GM12875 (cell line): ENCODE data around the gene ARHGAP23.
"Not testable (repeated sequence)": the region's sequence is repeated elsewhere in the genome, so short reads cannot be mapped to it uniquely, and the experiment has no call there.

ENCODE experiments used
- H3K4me3 ChIP-seq: one replicate; pipeline ENCODE4 v1.5.1; 2011; ENCODE audit warnings: low read depth, low read length, control low read depth
- TF ChIP-seq, protein P1 (sequence below): IDR thresholded peaks from 2 replicates; pipeline ENCODE4 v1.5.1; 2011; ENCODE audit warnings: low read depth, mild to moderate bottlenecking, control low read depth, inconsistent platforms, low read length, moderate library complexity, borderline replicate concordance; ENCODE audit not compliant: insufficient read depth

The ARHGAP23 gene

GRCh38 chr17:38484242-38485145, 56.2 kb downstream of the ARHGAP23 start:
- not testable (repeated sequence) for H3K4me3 ChIP-seq
- TF ChIP-seq, protein P1, sequence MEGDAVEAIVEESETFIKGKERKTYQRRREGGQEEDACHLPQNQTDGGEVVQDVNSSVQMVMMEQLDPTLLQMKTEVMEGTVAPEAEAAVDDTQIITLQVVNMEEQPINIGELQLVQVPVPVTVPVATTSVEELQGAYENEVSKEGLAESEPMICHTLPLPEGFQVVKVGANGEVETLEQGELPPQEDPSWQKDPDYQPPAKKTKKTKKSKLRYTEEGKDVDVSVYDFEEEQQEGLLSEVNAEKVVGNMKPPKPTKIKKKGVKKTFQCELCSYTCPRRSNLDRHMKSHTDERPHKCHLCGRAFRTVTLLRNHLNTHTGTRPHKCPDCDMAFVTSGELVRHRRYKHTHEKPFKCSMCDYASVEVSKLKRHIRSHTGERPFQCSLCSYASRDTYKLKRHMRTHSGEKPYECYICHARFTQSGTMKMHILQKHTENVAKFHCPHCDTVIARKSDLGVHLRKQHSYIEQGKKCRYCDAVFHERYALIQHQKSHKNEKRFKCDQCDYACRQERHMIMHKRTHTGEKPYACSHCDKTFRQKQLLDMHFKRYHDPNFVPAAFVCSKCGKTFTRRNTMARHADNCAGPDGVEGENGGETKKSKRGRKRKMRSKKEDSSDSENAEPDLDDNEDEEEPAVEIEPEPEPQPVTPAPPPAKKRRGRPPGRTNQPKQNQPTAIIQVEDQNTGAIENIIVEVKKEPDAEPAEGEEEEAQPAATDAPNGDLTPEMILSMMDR = peak; percentile 70

GRCh38 chr17:38485146-38485468, 56.8 kb downstream of the ARHGAP23 start:
- TF ChIP-seq, protein P1 = no peak
- no peak overlapping the region for H3K4me3 ChIP-seq

DNA sequence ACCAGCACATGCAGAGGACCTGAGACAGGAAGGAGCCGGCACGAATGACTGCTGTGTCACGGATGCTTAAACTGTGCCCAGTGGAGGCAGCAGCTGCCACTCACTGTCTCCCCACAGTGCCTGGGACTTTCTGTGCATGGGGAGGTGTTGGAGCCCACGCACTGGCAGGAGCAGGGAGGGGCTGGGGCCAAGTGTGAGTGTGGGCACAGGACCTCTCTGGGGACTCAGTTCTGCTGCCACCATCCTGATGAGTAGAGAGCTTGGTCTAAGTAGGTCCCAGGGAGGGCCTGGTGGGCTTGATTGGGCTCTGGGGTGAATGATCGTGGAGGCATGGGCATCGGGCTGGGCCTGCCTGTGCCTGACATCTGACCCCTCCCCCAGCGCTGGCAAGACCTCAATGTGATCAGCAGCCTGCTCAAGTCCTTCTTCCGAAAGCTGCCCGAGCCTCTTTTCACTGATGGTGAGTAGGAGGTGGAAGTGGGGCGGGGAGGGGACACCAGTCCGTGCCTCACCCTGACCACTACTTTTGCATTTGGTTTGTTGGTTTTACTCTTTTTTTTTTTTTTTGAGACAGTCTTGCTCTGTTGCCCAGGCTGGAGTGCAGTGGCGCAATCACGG, 57.5 kb downstream of the ARHGAP23 start:
- not testable (repeated sequence) for H3K4me3 ChIP-seq

- H3K4me3 ChIP-seq = not testable (repeated sequence)
Measured at GRCh38 chr17:38489774-38490173, 61.5 kb downstream of the ARHGAP23 start.

DNA sequence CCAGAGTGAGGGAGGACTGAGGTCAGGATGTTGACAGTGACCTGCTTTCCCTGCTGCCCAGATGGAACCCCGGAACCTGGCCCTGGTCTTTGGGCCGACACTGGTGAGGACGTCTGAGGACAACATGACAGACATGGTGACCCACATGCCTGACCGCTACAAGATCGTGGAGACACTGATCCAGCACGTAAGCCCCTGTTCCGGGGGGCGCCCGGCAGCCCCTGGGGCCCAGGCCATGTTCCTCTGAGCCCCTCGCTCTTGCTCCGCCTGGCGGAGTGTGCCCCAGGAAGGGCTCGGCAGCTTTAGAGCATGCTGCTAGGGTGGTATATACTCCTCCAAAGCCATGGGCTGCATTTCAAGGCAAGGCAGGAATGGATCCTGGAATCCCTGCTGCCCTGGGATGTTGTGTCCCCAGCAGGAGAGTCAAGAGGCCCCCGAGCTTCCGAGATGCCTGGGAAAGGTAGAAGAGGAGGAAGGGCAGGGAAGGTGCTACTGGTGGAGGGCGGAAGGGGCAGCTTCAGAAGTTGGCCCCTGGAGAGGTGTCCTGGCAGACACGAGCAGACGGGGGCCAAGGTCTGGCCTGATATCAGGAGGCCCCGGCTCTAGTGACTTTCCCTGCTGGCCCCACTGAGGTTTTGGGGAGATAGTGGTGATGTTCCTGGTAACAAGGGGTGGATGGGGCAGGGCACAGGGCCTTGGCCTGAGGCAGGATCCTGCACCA, 63.2 kb downstream of the ARHGAP23 start:
- not testable (repeated sequence) for H3K4me3 ChIP-seq

DNA sequence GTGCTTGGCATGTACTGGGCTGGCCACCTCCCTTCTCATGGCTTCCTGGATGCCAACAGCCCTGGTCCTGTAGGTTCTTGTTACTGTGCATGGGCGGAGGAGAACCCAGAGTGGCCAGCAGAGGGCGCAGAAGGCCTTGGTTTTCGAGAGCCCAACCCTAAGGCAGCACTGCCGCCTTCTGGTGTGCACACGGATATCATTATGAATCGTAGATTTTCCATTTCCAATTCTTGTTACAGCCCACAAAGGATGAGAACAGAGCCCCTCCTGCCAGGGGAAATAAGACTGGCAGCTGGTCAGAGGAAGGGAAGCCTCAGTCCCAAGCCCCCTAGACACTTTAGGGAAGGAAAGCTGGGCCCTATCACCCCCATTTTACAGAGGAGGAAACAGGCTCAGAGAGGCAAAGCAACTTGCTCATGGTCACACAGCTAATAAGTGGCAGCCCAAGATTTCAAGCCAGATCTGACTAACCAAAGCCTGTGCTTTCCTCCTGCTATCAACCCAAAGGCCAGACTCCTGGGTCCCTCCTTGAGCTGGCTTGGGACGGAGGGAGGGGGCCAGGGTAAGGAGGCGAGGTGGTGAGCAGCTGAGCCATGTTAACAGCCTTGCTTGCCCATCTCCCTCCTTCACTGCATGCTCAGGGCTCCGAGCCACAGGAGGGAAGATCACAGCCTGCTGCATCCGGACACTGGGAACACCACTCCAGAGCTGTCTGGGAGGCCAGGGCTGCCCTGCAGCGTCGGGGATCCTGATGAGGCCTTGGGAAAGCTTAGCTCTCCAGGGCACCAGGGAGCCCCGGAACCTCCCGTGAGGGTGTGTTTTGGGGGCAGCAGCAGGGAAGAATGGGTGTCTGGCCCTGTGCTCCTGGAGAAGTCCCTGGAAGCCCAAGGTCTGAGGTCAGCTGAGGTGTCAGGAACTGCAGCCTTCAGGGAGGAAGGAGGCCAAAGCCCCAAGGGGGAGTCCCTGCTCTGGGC, 64.1 kb downstream of the ARHGAP23 start:
- TF ChIP-seq, protein P1 = peak; percentile 85
- not testable (repeated sequence) for H3K4me3 ChIP-seq

DNA sequence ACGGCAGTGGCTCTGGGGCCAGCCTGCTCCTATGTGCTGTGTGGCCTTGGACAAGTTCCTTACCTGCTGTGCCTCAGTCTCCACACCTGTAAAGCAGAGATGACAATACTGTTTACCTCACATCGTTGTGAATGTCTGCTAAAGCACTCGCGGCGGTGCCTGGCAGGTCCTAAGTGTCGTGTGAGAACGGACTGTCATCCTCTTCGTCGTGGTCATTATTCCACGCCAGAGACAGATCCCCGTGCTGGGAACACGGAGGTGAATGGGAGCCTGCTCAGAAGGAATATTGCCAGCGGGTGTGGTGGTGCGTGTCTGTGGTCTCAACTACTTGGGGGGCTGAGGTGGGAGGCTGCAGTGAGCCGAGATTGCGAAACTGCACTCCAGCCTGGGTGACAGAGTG, 65.9 kb downstream of the ARHGAP23 start:
- not testable (repeated sequence) for H3K4me3 ChIP-seq

DNA sequence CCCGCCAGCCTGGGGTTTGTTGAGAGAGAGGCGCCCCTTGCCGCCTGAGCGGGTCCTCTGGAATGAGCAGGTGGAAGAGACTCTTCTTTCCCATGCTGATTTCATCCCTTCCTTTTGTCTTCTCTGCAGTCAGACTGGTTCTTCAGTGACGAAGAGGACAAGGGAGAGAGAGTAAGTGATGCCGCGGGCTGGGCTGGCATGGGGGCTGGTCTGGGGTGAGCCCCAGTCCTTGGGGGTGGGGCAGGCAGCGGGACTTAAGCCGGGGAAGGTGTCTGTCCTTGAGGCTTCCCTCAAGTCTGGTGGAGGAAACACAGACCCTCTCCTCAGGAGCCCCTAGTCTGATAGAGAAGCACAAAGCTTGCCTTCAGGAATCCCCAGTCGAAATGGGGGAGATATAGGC, 69.4 kb downstream of the ARHGAP23 start:
- H3K4me3 ChIP-seq = not testable (repeated sequence)

DNA sequence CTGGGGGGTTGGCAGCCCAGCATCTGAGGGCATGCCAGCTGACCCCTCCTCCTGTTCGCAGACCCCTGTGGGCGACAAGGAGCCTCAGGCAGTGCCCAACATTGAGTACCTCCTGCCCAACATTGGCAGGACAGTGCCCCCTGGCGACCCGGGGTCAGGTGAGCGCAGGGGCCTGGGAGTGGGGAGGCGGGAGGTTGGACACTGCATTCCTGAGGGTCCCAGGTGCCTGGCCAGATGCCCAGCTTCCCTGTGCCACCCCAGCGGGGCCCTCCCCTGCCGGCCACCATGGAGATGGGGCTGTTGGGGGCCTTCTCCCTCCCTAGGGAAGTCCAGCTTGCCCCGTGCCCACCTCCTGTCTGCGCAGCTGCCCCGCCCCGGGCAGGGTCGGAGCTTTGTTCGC, 70.1 kb downstream of the ARHGAP23 start:
- H3K4me3 ChIP-seq = no peak overlapping the region
- TF ChIP-seq, protein P1 = no peak

GRCh38 chr17:38499230-38499629, 71.0 kb downstream of the ARHGAP23 start:
- H3K4me3 ChIP-seq = not testable (repeated sequence)

DNA sequence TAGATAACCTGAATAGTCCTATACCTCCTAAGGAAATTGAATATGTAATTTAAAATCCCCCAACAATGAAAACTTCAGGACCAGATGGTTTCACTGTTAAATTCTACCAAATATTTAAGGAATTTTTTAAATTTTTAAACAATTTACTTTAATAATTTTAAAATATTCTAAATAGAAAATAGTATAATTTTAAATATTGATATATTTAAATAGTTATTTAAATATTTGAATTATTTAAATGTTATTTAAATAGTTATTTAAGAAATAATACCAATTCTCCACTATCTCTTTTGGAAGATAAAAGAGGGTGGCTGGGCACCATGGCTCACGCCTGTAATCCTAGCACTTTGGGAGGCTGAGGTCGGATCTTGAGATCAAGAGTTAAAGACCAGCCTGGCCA, 73.5 kb downstream of the ARHGAP23 start:
- H3K4me3 ChIP-seq = not testable (repeated sequence)

GRCh38 chr17:38503286-38503913, 75.1 kb downstream of the ARHGAP23 start:
- not testable (repeated sequence) for H3K4me3 ChIP-seq
